Colonic mucosa (tissue), 4 donors: ENCODE data around the gene BBX. TPM values are rescaled to one million over a fixed set of nuclear protein-coding genes. Genes with fewer than 3 reads are reported as not detected.

Source experiments
- DNase-seq: peaks from one replicate; pipeline ENCODE4 v3.0.0-alpha.2; 2020
- H3K27ac ChIP-seq: fragments of 200-600 bp; one replicate; pipeline ENCODE4 v1.8.0; 2021
- H3K27me3 ChIP-seq: fragments of 200-600 bp; one replicate; pipeline ENCODE4 v1.8.0; 2021
- H3K36me3 ChIP-seq: fragments of 200-600 bp; one replicate; pipeline ENCODE4 v1.8.0; 2021
- H3K4me1 ChIP-seq: fragments of 200-600 bp; one replicate; pipeline ENCODE4 v1.8.0; 2021; ENCODE audit warnings: mild to moderate bottlenecking
- H3K4me3 ChIP-seq: fragments of 200-600 bp; one replicate; pipeline ENCODE4 v1.8.0; 2021
- H3K9ac ChIP-seq, 2 donors: one replicate each; pipeline ENCODE4 v1.7.0; 2013; ENCODE audit warnings: control low read depth in 2 of 2, low read depth in 2 of 2, low read length in 2 of 2
- H3K9me3 ChIP-seq: fragments of 200-600 bp; one replicate; pipeline ENCODE4 v1.8.0; 2021
- intact Hi-C: fragments of 100-400 bp; cut with DNase I; formaldehyde crosslinking; loops from one replicate; pipeline ENCODE4 v1.14.1; 2022
- total RNA-seq, 2 donors: library from RNA; stranded (reverse); fragmentation: NEBNext Ultra II Directional in 1 of 2; extraction: Animal tissue kit (Norgen Biotek cat#: 25700) in 1 of 2; gene quantifications; one replicate each; pipeline ENCODE4 v1.2.1, GENCODE V29; 2021
- TF ChIP-seq, protein P1 (sequence below): fragments of 200-600 bp; IDR thresholded peaks from one replicate; pipeline ENCODE4 v1.8.0; 2022; ENCODE audit warnings: antibody characterized with exemption, mild to moderate bottlenecking
- donor health status: healthy.
- donor health status: DM: no; HTN: no; CAD: no.
- donor health status: DM: no; HTN: no; CAD: no.

The BBX gene
- total RNA-seq, 2 donors from 2014 or later = 21.5 to 44.3 TPM

DNA sequence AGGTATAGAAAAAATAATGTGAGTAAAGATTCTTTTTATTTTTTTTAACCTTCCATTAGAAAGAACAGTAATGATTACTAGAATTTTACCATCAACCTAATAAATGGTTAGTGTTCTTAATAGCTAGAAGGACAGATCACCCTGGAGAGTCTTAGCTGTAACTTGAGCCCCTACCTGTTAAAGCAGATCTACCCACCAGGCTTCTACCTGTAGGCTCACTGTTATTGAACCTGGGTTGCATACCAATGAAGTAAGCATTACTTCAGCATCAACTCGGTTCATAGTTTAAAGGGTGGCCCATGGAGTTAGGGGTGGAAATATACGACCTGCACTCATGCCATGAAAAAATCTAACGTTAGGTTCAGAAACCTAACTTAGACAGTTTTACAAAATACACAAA lies 280.4 kb downstream of the BBX start:
- TF ChIP-seq, protein P1, sequence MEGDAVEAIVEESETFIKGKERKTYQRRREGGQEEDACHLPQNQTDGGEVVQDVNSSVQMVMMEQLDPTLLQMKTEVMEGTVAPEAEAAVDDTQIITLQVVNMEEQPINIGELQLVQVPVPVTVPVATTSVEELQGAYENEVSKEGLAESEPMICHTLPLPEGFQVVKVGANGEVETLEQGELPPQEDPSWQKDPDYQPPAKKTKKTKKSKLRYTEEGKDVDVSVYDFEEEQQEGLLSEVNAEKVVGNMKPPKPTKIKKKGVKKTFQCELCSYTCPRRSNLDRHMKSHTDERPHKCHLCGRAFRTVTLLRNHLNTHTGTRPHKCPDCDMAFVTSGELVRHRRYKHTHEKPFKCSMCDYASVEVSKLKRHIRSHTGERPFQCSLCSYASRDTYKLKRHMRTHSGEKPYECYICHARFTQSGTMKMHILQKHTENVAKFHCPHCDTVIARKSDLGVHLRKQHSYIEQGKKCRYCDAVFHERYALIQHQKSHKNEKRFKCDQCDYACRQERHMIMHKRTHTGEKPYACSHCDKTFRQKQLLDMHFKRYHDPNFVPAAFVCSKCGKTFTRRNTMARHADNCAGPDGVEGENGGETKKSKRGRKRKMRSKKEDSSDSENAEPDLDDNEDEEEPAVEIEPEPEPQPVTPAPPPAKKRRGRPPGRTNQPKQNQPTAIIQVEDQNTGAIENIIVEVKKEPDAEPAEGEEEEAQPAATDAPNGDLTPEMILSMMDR = no peak
- no peak for DNase-seq
- no peaks in the 10 kb centered on the region for H3K4me1 ChIP-seq
- no peaks in the 10 kb centered on the region for H3K27me3 ChIP-seq
- no peak overlapping the region for H3K27ac ChIP-seq
- no peaks in the 10 kb centered on the region for H3K9me3 ChIP-seq
- intact Hi-C loops = no loop called here
- no peaks in the 10 kb centered on the region for H3K36me3 ChIP-seq
- no peak overlapping the region for H3K9ac ChIP-seq
- H3K4me3 ChIP-seq = no peak overlapping the region

DNA sequence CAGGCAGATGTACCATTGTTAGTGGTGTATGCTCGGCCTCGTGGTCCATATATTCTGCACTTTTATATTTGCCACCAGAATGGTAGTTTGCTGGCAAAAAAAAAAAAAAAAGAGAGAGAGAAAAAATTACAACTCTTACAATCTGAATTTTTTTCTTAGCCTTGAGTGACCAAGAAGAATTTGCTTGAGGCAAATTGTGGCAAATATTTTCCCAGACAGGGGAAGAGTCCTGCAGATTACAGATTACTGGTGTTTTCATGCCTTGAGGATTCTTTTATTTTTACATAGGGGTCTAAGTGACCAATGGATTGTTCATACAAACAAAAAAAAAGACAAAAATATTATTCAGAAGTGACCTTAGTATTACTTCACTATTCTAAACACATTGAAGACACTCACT lies 283.3 kb downstream of the BBX start:
- Histone ChIP-seq H3K4me1 (no peaks in the 10 kb centered on the region), H3K9me3 (no peaks in the 10 kb centered on the region), H3K4me3 (no peak overlapping the region), H3K27ac (no peak overlapping the region), H3K27me3 (no peaks in the 10 kb centered on the region), H3K36me3 (no peaks in the 10 kb centered on the region), H3K9ac (no peak overlapping the region)
- intact Hi-C loops = no loop called here
- no peak for DNase-seq
- TF ChIP-seq, protein P1 = no peak

DNA sequence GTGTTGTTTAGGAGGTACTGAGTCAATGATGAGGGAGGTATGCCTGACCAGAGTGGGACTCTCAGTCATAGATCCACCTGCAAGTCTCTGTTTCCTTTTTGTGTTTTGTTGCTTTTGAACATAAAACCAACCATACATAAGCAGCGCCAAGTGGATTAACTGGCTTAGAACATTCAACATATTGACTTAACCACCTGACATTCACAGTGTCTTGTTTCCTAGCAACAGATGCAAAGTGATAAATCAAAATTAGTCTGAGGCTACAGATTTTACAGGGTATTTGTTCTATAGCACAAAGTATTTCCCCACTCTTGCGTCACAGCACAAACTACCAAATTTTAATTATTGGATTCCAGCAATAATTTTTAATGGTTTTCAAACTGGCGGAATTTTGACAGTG lies 283.8 kb downstream of the BBX start:
- Histone ChIP-seq H3K27ac (no peak overlapping the region), H3K36me3 (no peaks in the 10 kb centered on the region), H3K27me3 (no peaks in the 10 kb centered on the region), H3K4me1 (no peaks in the 10 kb centered on the region), H3K9ac (no peak overlapping the region), H3K4me3 (no peak overlapping the region), H3K9me3 (no peaks in the 10 kb centered on the region)
- no peak for DNase-seq
- intact Hi-C loops = no loop called here
- TF ChIP-seq, protein P1 = no peak

DNA sequence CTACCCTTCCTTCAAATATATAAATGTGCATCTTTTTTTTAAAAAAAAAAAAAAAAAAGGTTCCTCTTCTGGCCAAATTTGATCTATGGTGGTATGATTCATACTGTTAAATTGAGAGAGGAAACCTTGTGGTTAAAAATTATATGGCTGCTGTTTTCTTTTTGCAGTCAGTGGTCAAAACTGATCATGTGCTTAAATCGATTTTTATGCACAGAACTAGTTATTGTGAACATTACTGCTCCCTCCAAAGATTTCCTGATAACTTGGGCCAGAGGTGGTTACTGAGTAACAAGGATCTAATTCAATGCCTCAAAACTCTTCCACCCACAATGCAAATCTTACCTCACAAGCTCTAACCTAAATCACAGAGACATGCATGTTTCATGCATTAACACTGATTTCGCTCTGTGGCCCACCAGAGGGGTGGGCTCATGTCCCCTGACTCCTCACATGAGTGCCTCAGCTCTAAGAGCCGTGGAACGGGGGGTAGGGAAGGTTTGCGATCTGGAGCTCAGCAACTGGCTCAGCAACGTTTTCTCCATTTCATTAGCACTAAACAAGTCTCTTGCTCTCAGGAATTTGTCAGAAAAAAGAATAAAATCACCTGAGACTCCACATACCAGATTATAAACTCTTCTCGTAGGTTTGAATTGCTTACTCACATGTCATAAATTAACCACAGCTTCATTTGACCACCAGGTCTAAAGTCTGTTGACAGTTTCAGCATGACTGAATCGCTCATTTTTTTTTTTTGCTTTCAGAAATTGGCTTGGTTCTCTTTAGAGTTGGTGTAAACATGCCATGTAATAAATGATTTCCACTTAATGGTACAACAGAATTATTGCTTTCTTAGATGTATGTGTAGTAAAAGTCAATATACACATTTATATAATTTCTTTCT lies 287.7 kb downstream of the BBX start:
- intact Hi-C loops = no loop called here
- H3K27ac ChIP-seq = no peak overlapping the region
- DNase-seq = no peak

DNA sequence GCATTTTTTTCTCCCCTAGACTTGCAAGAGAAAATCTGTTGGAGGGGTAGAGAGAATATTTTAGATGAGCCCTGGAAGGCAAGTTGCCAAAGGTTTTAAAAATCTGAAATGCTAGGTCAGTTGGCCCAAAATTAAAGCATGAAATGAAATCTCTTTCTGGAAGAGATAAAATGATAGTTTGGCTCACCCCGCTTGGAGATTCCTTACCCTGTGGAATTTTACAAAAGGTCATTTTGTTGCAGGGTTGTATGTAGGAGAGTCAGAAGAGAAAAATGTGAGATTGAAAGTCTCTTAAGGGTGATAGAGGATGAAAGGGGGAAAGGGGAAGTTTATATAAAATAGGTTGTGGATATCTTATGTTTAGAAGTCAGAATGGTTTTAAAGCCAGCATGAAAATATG lies 290.3 kb downstream of the BBX start:
- no peak for DNase-seq
- H3K9ac ChIP-seq = no peak overlapping the region
- intact Hi-C loops = no loop called here
- no peaks in the 10 kb centered on the region for H3K9me3 ChIP-seq
- TF ChIP-seq, protein P1 = no peak
- H3K4me1 ChIP-seq = no peaks in the 10 kb centered on the region
- H3K36me3 ChIP-seq = no peaks in the 10 kb centered on the region
- no peak overlapping the region for H3K27ac ChIP-seq
- no peak overlapping the region for H3K4me3 ChIP-seq
- H3K27me3 ChIP-seq = no peaks in the 10 kb centered on the region

More for the DNA sequence above, 287.7 kb downstream of the BBX start:
- H3K4me3 ChIP-seq = no peak overlapping the region
- H3K27me3 ChIP-seq = no peaks in the 10 kb centered on the region
- H3K36me3 ChIP-seq = no peaks in the 10 kb centered on the region
- peak overlapping the region in 1 of 2 donors; percentile 30 for H3K9ac ChIP-seq
- no peaks in the 10 kb centered on the region for H3K9me3 ChIP-seq
- no peaks in the 10 kb centered on the region for H3K4me1 ChIP-seq
- TF ChIP-seq, protein P1 = no peak
